NCI-H2107 treated with DMSO at 0.1 percent for 48 hours (cell line): ENCODE results near the gene SLC30A1.

Experiments used
- DNase-seq: peaks from one replicate; lab custom pipeline; 2025; ENCODE audit not compliant: unreplicated experiment; lab: John Stamatoyannopoulos, UW

The SLC30A1 gene

DNA sequence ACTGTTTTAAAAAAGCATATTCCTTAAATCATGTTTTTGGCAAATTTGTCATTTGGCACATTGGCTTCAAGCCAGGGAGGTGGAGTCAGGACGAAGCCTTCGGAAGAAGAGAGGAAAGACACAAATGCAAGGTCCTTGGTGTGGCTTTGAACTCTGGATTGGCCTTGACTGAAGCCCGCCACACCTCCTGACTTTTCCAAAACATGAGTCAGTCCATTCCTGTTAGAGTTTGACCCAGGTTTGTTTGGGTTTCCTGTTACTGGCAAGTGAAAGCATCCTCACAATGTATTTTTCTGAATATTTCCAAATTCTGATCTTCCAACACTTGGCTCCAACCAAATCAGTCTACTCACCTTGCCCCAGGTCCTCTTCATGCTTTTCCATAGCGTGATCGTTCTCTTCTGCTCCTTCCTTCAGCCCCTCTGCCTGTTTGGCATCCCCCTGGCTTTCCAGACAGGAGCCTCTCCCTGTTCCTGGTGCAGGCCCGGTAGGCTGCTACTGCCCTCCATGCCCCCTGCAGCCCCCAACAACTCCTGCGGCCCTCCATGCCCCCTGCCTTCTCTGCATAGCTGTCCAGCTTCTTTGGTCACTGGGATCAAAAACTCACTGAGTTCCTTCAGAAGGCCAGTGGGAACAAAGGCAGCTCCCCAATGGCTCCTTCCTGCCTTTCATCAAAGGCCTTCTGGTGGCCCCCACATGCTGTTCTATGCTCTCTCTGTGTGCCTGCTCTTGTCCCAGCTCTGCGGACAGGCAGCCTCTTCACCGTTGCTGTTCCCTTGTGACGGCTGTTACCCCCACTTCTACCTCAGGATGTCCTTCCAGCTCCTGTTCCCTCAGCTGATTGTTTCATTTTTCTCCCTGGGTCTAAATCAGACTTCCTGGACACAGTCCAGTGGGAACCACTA, 30.4 kb upstream of the SLC30A1 start:
- DNase-seq, result no peak

DNA sequence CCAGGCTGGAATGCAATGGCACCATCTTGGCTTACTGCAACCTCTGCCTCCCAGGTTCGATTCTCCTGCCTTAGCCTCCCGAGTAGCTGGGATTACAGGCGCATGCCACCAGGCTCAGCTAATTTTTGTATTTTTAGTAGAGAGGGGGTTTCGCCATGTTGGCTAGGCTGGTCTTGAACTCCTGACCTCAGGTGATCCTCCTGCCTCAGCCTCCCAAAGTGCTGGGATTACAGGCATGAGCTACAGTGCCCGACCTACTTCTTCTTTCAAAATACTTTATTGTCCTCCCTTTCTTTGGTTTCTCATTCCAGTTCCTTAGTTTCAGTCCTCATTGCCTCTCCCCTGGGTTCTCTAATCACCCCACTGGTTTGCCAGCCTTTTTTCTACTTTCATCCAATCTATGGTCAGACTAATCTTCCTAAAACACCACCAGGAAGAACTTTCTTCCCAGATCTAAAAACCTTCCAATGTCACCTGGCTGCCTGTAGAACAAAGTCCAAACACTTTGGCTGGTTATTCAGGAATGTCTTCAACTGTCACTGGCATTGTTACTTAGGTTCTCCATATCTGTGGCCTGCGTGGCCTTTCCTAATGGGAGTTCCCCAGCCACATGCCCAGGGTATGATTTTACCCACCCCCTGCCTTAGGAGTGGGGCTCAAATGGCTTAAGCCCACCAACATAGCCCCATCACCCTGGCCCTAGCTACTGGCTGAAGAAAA, 29.0 kb upstream of the SLC30A1 start:
- DNase-seq, result no peak

DNA sequence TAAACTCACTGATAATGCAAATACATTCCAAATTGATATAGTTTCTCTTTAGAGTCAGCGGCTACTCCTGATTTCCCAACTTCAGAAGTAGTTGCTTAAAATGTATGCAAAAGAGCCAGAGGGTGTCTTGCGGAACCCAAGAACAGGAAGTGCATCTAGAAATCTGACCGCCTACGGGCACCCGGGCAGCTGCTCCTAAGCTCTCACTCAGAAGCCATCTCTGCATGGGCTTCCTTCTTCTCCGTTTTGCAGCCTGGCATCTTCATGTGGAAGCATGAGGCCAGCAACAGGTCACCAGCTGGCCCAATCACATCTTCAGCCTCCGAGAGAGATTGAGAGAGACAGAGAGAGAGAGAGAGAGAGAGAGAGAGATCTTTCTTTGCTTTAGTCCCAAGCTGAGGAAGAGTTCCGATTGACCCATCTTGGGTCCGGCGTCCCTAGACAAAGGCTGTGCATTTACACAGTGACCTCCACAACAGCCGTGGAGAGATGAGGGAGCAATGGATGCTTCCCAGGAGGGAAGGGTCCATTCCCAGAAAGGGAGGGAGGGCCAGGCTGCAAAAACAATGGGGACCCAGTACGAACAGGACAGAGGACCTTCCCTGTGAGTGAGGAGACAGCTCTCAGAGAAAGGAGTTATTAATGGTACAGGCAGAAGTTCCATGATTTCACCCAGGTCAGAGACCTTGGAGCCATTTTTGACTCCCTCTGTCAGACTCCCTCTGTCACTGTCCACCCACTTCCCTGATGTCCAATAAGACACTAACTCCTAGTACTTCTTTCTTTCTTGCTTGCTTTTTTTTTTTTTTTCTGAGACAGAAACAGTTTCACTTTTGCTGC, 28.2 kb upstream of the SLC30A1 start:
- DNase-seq, result no peak

DNA sequence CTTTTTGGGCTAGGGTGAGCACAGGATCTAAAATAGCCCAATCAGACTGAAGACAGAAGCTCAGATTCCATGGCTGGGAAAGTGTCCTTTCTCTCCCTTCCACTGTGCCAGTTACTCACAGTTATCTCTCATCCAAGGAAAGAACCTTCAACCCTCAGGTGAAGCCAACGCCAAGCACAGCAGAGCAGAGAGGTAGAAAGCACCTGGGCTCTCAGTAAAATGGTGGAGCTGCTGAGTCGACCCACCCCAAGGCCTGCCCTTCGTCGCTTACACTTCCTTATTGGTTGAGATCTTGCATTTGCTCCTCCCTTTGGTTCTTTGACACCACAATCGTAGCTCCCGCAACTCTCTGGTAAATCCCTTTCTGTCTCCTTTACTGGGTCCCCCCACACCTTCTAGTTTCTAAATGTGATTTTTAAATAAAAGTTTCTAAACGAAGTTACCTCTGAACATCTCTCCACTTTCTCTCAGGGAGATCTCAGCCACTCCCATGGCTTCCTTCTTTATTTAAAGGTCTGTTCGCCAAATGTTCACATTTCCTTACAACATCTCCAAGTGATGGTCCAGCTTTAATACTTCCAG, 27.5 kb upstream of the SLC30A1 start:
- DNase-seq, result no peak

DNA sequence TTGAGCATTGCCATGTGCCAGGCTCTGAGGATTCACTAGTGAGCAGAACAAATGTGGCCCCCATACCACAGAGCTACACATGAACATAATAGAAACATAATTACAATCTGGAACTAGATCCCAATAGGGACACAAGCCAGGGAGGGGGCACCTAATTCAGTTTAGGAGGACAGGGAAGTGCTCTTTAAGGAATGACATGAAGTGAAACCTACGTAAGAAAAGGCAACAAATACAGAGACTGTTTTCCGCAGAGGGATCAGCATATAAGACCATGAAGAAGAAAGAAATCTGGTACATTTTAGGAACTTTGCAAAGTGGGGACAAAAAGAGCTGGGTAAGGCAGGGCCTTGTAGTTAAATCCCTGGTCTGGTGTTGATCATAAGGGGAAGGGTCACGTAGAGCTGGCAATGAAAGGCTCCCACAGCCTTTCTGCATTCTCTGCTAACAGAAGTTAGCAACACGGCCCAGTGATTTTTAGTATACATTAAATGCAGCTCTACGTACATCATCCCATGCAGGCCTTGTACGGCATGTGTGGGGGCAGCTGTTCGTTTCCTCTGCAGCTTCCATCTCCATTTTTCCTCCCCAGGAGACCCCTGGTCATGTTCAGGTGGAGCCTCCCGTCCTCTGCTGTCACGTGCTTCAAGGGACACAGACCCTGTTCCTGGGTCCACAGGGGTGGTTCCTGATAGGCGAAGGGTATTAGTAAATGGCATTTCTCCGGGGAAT, 26.8 kb upstream of the SLC30A1 start:
- no peak for DNase-seq

DNA sequence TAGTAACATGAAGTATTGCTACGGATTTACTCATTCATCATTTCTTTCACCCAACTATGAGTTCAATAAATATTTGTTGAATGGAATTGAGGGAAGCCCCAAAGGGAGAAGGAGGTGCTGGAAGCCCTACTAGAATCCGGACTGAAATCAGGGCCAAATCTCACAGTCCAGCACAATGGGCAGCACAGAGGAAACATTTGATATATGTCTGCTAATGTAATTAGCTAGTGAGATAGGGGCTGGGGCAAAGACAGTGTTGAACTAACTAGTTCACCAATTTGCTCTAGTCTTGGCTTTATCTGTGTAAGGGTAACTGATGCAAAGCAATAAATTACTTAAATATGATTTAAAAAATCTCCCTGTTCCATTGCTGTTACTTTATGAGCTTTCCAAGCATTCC, 26.1 kb upstream of the SLC30A1 start:
- no peak for DNase-seq

DNA sequence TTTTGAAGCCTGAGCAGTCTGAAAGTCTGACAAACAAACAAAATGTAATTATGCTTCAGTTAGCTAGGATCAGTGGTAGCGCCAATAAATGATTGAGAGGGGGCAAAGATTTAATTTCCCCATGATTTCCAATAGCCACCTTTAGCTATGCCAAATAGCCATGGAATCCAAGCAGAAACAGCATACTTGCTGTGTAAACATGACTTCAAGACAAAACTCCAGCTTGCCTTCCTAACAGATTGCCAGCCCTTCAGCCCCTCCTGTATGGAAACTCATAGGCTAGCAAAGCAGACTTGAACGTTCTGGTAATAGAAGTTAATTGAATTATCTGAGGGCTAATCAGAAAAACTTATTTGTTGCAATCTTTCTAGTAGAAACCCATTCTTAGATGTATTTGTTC, 25.6 kb upstream of the SLC30A1 start:
- DNase-seq, result no peak

DNA sequence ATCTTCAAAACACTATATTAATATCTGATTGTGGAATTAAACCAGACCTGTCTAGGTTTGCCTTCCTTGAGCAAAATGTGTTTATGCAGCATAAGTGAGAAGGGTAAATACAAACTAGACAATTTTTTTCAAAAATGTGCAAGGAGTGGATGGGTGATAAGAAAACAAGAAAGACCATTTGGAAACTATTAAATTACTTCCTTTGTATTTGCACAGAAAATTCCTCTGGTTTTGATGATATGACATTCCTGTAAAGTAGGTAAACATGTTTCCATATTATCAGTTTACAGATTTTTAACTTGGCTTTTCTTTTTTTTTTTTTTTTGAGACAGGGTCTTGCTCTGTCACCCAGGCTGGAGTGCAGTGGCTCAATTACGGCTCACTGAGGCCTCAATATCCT, 24.8 kb upstream of the SLC30A1 start:
- no peak for DNase-seq

DNA sequence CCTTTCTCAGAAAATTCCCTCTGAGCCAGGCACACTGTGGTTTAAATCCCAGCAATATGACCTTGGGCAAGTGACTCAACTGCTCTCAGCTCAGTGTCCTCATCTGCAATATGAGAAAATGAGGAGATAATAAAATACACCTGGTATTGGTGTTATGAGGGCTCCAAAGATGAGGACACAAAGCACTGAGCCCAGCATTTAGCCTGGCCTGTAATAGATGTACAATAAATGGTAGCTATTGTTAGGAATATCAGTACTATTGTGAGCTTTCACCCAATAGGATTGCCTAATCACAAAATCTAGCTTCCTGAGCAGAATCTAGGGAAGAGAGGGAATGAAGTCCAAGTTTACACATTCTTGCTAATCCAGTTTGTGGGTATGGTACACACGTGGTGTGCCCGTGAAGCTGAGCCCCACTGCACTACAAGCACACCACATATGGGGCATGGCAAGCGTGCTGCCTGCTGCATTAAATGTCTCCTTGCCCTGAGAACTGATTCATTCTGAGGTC, 24.3 kb upstream of the SLC30A1 start:
- no peak for DNase-seq

DNA sequence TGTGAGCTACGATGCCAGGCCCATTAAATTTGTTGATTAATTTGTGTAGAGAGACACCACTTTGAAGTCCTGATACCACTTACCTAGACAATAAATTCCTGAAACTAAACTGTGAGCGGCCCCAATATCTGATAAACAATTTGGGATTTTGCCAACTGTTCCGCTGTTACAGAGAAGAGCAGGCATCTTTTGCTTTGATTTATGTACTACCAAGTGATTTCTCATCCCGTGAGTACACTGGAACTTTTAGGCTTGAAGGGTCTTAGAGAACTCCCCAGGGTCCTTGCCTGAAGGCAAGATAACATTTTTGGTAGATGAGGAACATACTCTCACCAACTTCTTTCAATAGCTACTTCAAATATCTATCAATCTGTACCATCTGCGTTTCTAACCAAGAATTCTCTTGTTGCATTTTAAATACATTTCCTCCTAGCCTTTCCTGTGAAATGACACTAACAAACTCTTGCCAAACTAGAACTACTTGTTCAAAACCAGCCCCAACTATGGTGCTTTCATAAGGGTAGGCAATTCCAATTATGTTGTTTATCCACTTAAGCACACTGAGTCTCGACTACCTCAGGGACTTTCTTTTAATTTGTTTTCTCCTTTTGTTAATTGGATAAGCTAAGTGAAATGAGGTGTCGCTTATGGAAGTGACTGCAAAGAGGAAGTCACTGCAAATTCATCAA, 23.2 kb upstream of the SLC30A1 start:
- no peak for DNase-seq

DNA sequence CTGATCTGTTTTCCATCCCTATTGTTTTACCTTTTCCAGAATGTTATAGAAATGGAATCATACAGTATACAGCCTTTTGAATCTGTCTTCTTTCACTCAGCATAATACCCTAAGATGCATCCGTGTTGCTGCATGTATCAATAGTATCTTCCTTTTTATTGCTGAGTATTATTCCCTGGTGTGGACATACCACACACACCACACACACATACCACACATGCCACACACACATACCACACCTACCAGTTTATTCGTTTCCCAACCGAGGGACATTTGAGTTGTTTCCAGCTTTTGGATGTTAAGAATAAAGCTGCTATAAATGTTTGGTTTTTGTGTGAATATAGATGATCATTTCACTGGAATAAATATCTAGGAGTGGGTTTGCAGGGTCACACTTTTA, 22.2 kb upstream of the SLC30A1 start:
- no peak for DNase-seq

DNA sequence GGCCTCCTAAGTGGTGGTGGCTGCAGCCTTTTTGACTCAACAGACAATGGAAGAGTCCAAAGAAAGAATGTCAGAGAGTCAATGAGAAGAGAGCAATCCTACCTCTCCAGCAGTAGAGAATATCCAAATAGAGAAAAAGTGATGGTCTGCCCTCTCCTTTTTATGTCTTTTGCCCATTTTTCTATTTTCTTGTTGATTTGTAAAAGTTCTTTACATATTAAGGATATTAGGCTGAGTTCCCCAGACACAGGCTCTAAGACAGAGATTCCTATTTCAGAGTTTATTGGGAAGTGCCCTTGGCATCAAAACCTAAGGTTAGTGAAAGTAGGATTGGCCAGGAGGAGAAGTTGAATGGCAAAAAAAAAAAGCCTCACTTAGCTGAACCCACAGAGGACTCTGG, 20.3 kb upstream of the SLC30A1 start:
- DNase-seq, result no peak

DNA sequence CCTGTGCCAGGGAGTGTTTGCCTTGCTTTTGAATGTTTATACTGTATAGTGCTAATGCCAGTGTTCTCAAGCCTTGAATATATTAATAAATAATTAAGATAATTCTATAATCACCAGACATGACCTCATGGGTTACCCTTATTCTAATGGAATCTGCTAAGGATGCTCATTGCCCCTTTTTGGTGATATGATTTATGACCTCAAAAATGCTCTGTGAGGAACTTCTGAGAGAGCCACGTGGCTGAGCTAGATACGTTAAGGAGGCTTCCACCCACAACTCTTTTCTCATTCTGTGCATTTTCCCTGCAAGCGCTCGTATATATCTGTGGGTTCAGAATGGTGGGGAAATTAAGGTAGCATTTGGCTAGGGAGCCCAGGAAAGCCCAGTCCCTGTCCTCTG, 19.6 kb upstream of the SLC30A1 start:
- DNase-seq, result no peak

DNA sequence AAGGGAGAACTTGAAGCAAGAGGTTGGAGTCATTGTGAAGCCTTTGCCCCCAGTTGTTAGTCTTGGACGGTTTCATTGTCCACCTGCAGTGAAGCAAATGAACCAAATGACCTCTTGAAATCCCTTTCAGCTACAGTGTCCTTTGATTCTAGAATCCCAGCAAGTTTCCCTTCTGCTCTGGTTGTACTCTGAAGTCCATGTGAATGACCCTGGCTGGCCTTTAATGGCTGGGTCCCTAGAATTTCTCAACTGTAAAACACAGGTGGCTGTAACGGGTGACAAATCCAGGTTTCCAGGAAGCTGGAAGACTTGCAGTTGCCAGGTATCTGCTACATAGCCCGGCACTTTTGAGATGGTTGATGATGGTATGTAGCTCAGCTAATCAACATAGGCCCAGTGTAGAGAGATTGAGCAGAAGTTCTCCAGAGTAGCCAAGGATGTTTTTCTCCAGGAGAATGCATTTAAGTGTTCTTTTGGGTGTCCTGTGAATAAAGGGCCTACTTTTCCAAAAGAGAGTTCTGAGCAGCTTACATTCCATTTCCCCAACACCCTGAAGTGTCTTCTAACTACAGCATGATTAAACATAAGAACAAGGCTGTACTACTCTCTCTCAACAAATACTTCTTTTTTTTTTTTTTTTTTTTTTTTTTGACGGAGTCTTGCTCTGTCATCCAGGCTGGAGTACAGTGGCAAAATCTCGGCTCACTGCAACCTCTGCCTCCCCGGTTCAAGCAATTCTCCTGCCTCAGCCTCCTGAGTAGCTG, 17.6 kb upstream of the SLC30A1 start:
- DNase-seq, result no peak

DNA sequence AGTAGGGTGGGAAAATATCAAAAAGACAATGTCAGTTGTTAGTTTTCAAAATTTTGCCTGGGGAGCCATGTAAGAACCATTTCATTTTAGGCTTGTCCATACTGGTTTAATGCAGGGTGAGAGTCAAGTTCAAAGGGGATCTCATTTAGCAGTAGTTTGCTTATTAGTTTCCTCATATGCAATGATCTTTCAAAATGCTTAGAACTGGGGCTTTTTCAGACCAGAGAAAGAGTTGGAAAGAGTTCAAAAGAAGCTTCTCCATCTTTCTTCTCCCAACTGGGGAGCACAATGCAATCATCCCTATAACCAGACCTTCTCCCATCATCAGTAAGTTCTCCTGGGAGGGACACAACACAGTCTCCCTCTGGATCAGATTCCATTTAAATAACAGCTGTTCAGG, 16.5 kb upstream of the SLC30A1 start:
- no peak for DNase-seq

DNA sequence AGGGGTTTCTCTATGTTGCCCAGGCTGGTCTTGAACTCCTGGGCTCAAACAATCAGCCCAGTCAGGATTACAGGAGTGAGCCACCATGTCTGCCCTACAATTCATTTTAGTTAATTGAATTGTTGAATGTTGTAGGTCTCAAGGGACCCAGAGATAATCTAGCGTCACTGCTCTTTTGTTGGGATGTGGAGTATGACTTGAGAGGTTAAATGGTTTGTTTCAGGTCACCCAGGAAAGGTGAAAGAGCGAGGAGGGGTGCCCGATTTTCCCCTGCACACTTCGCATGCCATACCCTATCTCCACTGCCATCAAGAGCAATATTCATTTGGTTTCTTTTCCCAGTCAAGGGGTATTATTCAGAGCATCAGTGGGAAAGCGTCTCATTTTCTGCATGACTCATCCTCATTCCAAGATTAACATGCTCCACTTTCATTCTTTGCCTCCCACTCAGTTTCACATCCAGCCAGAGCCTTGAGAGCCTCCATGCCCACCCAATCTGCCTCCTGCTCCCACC, 13.1 kb upstream of the SLC30A1 start:
- no peak for DNase-seq

DNA sequence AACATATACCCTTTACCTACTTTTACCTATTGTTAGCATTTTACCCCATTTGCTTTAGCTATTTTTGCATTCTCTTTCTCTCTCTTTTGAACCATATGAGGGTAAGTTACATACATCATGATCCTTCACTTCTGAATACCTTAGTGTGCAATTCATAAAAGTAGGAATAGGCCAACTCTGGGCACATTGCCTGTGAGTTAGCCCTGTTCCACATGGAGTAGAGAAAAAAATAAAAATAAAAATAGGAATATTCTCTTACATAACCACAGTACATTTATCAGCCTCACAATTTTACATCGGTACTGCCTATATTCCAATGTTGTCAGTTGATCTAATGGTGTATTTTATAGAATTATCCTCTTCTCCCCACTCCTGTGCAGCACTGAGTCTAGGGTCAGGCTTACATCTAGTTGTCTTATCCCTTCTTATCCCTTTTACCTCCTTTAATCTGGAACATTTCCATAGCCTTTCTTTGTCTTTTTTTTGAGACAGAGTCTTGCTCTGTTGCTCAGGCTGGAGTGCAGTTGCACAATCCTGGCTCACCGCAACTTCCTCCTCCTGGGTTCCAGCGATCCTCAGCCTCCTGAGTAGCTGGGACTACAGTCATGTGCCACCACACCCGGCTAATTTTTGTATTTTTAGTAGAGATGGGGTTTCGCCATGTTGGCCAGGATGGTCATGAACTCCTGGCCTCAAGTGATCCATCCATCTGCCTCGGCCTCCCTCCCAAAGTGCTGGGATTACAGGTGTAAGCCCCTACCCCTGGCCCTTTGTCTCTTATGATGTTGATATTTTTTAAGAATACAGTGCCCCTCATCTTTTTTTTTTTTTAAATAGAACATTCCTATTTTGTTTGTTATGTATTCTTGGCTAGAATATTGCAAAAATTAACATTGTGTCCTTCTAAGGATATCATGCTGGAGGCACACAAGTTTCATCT, 11.1 kb upstream of the SLC30A1 start:
- DNase-seq, result no peak

DNA sequence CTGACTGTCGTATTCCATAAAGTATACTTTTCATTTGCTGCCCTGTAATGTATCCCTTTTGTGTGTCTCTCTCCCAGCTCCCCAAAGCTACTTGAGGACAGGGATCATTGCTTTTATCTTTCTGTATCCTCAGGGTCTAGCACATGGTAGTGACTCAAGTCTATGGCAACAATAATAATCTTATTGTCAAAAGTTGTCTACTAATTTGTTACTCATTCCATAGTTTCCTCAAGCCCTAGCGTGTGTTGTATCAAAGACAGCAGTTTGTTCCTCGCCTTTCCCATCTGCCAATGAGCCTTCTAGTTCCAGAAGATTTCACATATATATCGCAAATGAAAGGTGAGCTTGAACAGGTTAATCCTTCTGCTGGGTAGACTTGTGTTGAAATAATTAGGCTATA, 9.8 kb upstream of the SLC30A1 start:
- no peak for DNase-seq
